Stomach (tissue), 9 donors: ENCODE data around the gene IQSEC3. TPM values are rescaled to one million over a fixed set of nuclear protein-coding genes. Genes with fewer than 3 reads are reported as not detected.

Experiments
- DNase-seq, 2 donors: peaks; one replicate each; pipeline versions ENCODE4 v3.0.0 to v3.0.0-alpha.2; 2013 to 2019
- H3K27ac ChIP-seq, 5 donors: fragments of 200-600 bp in 4 of 5; sonication (generic) in 4 of 5; one replicate each; pipeline ENCODE4 v1.5.1; 2013 to 2019; ENCODE audit warnings: mild to moderate bottlenecking in 1 of 5, moderate library complexity in 1 of 5
- H3K27me3 ChIP-seq, 3 donors: fragments of 200-600 bp; sonication (generic); one replicate each; pipeline ENCODE4 v1.5.1; 2017 to 2019; ENCODE audit warnings: mixed run types in 1 of 3
- H3K36me3 ChIP-seq, 4 donors: fragments of 200-600 bp; sonication (generic); 1 replicate in 3 of 4; 2 replicates in 1 of 4; pipeline ENCODE4 v1.5.1; 2016 to 2019
- H3K4me1 ChIP-seq, 4 donors: fragments of 200-600 bp; sonication (generic); one replicate each; pipeline ENCODE4 v1.5.1; 2016 to 2019
- H3K4me3 ChIP-seq, 4 donors: fragments of 200-600 bp; sonication (generic) in 3 of 4; one replicate each; pipeline ENCODE4 v1.5.1; 2016 to 2019; ENCODE audit warnings: mild to moderate bottlenecking in 1 of 4
- H3K9me3 ChIP-seq, 4 donors: fragments of 200-600 bp; sonication (generic); one replicate each; pipeline ENCODE4 v1.5.1; 2016 to 2019
- CTCF ChIP-seq, 7 experiments: fragments of 450-650 bp in 4 of 7; fragments of 200-600 bp in 3 of 7; sonication (generic) in 3 of 7; IDR thresholded peaks; one replicate each; pipeline ENCODE4 v1.5.1; 2016 to 2019; ENCODE audit warnings: antibody characterized with exemption in 7 of 7, control low read depth in 2 of 7, mild to moderate bottlenecking in 1 of 7
- EP300 ChIP-seq: sonication (generic); formaldehyde crosslinking; IDR thresholded peaks from one replicate; pipeline ENCODE4 v1.6.1; 2017; ENCODE audit warnings: antibody characterized with exemption
- POLR2A ChIP-seq, 4 donors: fragments of 450-650 bp; IDR thresholded peaks; one replicate each; pipeline ENCODE4 v1.6.1; 2016; ENCODE audit warnings: antibody characterized with exemption in 4 of 4, control low read depth in 2 of 4, mild to moderate bottlenecking in 1 of 4, moderate library complexity in 1 of 4
- POLR2AphosphoS5 ChIP-seq, 3 donors: sonication (generic); formaldehyde crosslinking; IDR thresholded peaks; one replicate each; pipeline ENCODE4 v1.6.1; 2016; ENCODE audit warnings: antibody characterized with exemption in 3 of 3
- WGBS, 5 donors: extraction: QIAGEN DNeasy Blood & Tissue Kit in 3 of 5; methylation state at CpG; one replicate each; pipeline versions ENCODE4 v1.1.5 to v1.1.7; 2013 to 2018; 5-methylcytosine and 5-hydroxymethylcytosine counted together
- intact Hi-C: fragments of 100-400 bp; cut with DNase I; formaldehyde crosslinking; loops from one replicate; pipeline ENCODE4 v1.15.1; 2023; ENCODE audit warnings: low total_unique reads
- polyA plus RNA-seq, 3 donors: library from polyadenylated mRNA; stranded (reverse); fragments of 200-250 nt; gene quantifications; one replicate each; pipeline ENCODE4 v1.2.3, GENCODE V29; 2013
- total RNA-seq, 5 donors: library from RNA; depleted of rRNA; stranded (reverse); fragments of >200 nt; gene quantifications; one replicate each; pipeline versions ENCODE4 v1.1.0 to v1.2.3, GENCODE V29; 2014 to 2016
- donor health status: healthy with polysubstance abuse.
- donor health status: Bipolar disorder and iron deficiency.
- donor health status: healthy.

The IQSEC3 gene
- total and polyA plus RNA-seq, 8 donors: 0.08 to 1.7 (median 0.87) TPM; not detected in 2

GRCh38 chr12:202081-202731, 135.6 kb downstream of the IQSEC3 start:
- H3K27ac ChIP-seq: no peak overlapping the region
- intact Hi-C loops: no loop called here
- H3K4me3 ChIP-seq: no peak overlapping the region
- H3K36me3 ChIP-seq: no peaks in the 10 kb centered on the region
- TF ChIP-seq CTCF (IDR thresholded peaks at IDR 0.05) (no peak), POLR2A (IDR thresholded peaks at IDR 0.05) (no peak), EP300 (no peak), POLR2AphosphoS5 (IDR thresholded peaks at IDR 0.05) (no peak)
- H3K9me3 ChIP-seq: no peaks in the 10 kb centered on the region
- DNase-seq: no peak
- WGBS, 5 donors: 39 to 61% (median 46%) methylated on average over 11 to 15 of the region's 15 CpGs
- peaks cover 10 to 22% (median 12%) of the 10 kb centered on the region in 4 donors for H3K4me1 ChIP-seq
- peaks cover 4 to 91% (median 41%) of the 10 kb centered on the region in 3 donors for H3K27me3 ChIP-seq

- Histone ChIP-seq H3K27me3 (peaks cover 4 to 87% (median 41%) of the 10 kb centered on the region in 3 donors), H3K9me3 (no peaks in the 10 kb centered on the region), H3K4me3 (peak overlapping the region; percentile 49 to 56 (median 51)), H3K4me1 (peaks cover 10 to 22% (median 12%) of the 10 kb centered on the region in 4 donors), H3K27ac (no peak overlapping the region), H3K36me3 (no peaks in the 10 kb centered on the region)
- 61 to 68% (median 64%) methylated on average over 16 of the region's 16 CpGs for WGBS, 5 donors
- TF ChIP-seq POLR2A (IDR thresholded peaks at IDR 0.05) (no peak), POLR2AphosphoS5 (IDR thresholded peaks at IDR 0.05) (no peak), CTCF (IDR thresholded peaks at IDR 0.05) (no peak), EP300 (no peak)
- no peak for DNase-seq
- intact Hi-C loops: no loop called here
These were observed 136.5 kb downstream of the IQSEC3 start for GRCh38 chr12:203074-203461.

- H3K27me3 ChIP-seq: peaks cover 4 to 87% (median 40%) of the 10 kb centered on the region in 3 donors
- no peaks in the 10 kb centered on the region for H3K9me3 ChIP-seq
- H3K27ac ChIP-seq: peak overlapping the region in 1 of 5 donors; percentile 27
- H3K4me1 ChIP-seq: peaks cover 10 to 22% (median 12%) of the 10 kb centered on the region in 4 donors
- DNase-seq: peak in 1 of 2 donors; percentile 67
- intact Hi-C loops: no loop called here
- WGBS, 5 donors: 3 to 31% (median 17%) methylated on average over 61 to 84 of the region's 84 CpGs
- TF ChIP-seq POLR2A (IDR thresholded peaks at IDR 0.05): no peak
- H3K4me3 ChIP-seq: peak overlapping the region; percentile 49 to 56 (median 51)
- H3K36me3 ChIP-seq: no peaks in the 10 kb centered on the region
These were observed 137.1 kb downstream of the IQSEC3 start for GRCh38 chr12:203462-204260.

GRCh38 chr12:204261-204678, 137.7 kb downstream of the IQSEC3 start:
- no peak for DNase-seq
- Histone ChIP-seq H3K4me1 (peaks cover 10 to 20% (median 12%) of the 10 kb centered on the region in 4 donors), H3K27ac (no peak overlapping the region), H3K4me3 (peak overlapping the region in 3 of 4 donors; percentile 49 to 56 (median 53)), H3K36me3 (no peaks in the 10 kb centered on the region), H3K27me3 (peaks cover 4 to 87% (median 34%) of the 10 kb centered on the region in 3 donors), H3K9me3 (no peaks in the 10 kb centered on the region)
- no peak for TF ChIP-seq CTCF (IDR thresholded peaks at IDR 0.05)
- no peak for TF ChIP-seq POLR2A (IDR thresholded peaks at IDR 0.05)
- TF ChIP-seq EP300: no peak
- TF ChIP-seq POLR2AphosphoS5 (IDR thresholded peaks at IDR 0.05): no peak
- whole genome bisulfite sequencing, 5 donors: 89 to 93% (median 90%) methylated on average over 9 to 11 of the region's 11 CpGs
- intact Hi-C loops: no loop called here
